ENCODE results near the gene WDR93. TPM values are rescaled to one million over a fixed set of nuclear protein-coding genes. Genes with fewer than 3 reads are reported as not detected.

WDR93 gene
- total RNA-seq, 4 donors from 2014 or later: 1.5 TPM; not detected in 3

- TF ChIP-seq POLR2A (IDR thresholded peaks at IDR 0.05): no peak
- TF ChIP-seq CTCF (IDR thresholded peaks at IDR 0.05): no peak
- DNase-seq: no peak
- Histone ChIP-seq H3K9me3 (no peaks in the 10 kb centered on the region), H3K36me3 (no peaks in the 10 kb centered on the region), H3K4me3 (no peak overlapping the region), H3K27ac (no peak overlapping the region), H3K27me3 (no peaks in the 10 kb centered on the region), H3K4me1 (peaks cover 0 to 11% of the 10 kb centered on the region in 2 donors)
- intact Hi-C loops (cut with DNase I; ENCODE audit: low total_unique reads): no loop called here
Observed at GRCh38 chr15:89666858-89667705, 23.5 kb upstream of the WDR93 start.

GRCh38 chr15:89667706-89667960, 23.0 kb upstream of the WDR93 start:
- Histone ChIP-seq H3K9me3 (no peaks in the 10 kb centered on the region), H3K4me1 (peaks cover 0 to 11% of the 10 kb centered on the region in 2 donors), H3K27me3 (no peaks in the 10 kb centered on the region), H3K4me3 (no peak overlapping the region), H3K36me3 (no peaks in the 10 kb centered on the region), H3K27ac (no peak overlapping the region)
- intact Hi-C loops (cut with DNase I; ENCODE audit: low total_unique reads): no loop called here
- TF ChIP-seq POLR2A (IDR thresholded peaks at IDR 0.05): no peak
- TF ChIP-seq CTCF (IDR thresholded peaks at IDR 0.05): no peak
- DNase-seq: no peak

GRCh38 chr15:89668171-89668570, 22.4 kb upstream of the WDR93 start:
- H3K9me3 ChIP-seq: no peaks in the 10 kb centered on the region

GRCh38 chr15:89669309-89669865, 21.2 kb upstream of the WDR93 start:
- Histone ChIP-seq H3K9me3 (no peaks in the 10 kb centered on the region), H3K4me1 (peaks cover 0 to 10% of the 10 kb centered on the region in 2 donors), H3K36me3 (no peaks in the 10 kb centered on the region), H3K27me3 (no peaks in the 10 kb centered on the region), H3K4me3 (no peak overlapping the region), H3K27ac (no peak overlapping the region)
- no peak for TF ChIP-seq CTCF (IDR thresholded peaks at IDR 0.05)
- intact Hi-C loops (cut with DNase I; ENCODE audit: low total_unique reads): no loop called here
- DNase-seq: no peak

More at GRCh38 chr15:89668171-89668570, 22.4 kb upstream of the WDR93 start:
- Histone ChIP-seq H3K27ac (no peak overlapping the region), H3K36me3 (no peaks in the 10 kb centered on the region), H3K4me3 (no peak overlapping the region), H3K27me3 (no peaks in the 10 kb centered on the region), H3K4me1 (peaks cover 0 to 11% of the 10 kb centered on the region in 2 donors)
- TF ChIP-seq POLR2A (IDR thresholded peaks at IDR 0.05): no peak
- no peak for TF ChIP-seq CTCF (IDR thresholded peaks at IDR 0.05)
- intact Hi-C loops (cut with DNase I; ENCODE audit: low total_unique reads): no loop called here
- DNase-seq: no peak

- TF ChIP-seq POLR2A (IDR thresholded peaks at IDR 0.05) (no peak), CTCF (IDR thresholded peaks at IDR 0.05) (no peak)
- no peaks in the 10 kb centered on the region for H3K27me3 ChIP-seq
- intact Hi-C loops (cut with DNase I; ENCODE audit: low total_unique reads): no loop called here
- no peaks in the 10 kb centered on the region for H3K36me3 ChIP-seq
- H3K9me3 ChIP-seq: no peaks in the 10 kb centered on the region
- H3K4me3 ChIP-seq: no peak overlapping the region
- peaks cover 0 to 5% of the 10 kb centered on the region in 2 donors for H3K4me1 ChIP-seq
- DNase-seq: no peak
- H3K27ac ChIP-seq: no peak overlapping the region
Observed at GRCh38 chr15:89669941-89670340, 20.7 kb upstream of the WDR93 start.

All from uterus (tissue), 4 donors.